HEK293 (cell line): ENCODE measurements around the gene CCDC13.

Experiments
- CTCF ChIA-PET: fragments of 350-600 bp; formaldehyde crosslinking; extraction: SDS; loops from one replicate; lab custom pipeline; 2021; ENCODE audit warnings: antibody characterized with exemption; lab: Yijun Ruan, JAX
- POLR2A ChIA-PET: fragments of 300-600 bp; formaldehyde crosslinking; extraction: SDS; loops from one replicate; lab custom pipeline; 2020; ENCODE audit warnings: antibody characterized with exemption, inconsistent platforms; lab: Yijun Ruan, JAX
- H3K27ac ChIP-seq: fragments of 200-500 bp; sonication (Bioruptor generic); 2 replicates; pipeline ENCODE4 v1.5.1; 2014; ENCODE audit warnings: low read depth, low read length, control low read depth, inconsistent platforms; ENCODE audit errors: extremely low read depth
- H3K36me3 ChIP-seq, 2 experiments: fragments of 200-500 bp in 1 of 2; sonication (Bioruptor generic) in 1 of 2; 1 replicate in 1 of 2; 2 replicates in 1 of 2; pipeline ENCODE4 v1.5.1; 2014 to 2017; ENCODE audit warnings: inconsistent platforms in 2 of 2, low read length in 2 of 2; ENCODE audit not compliant: control insufficient read depth in 2 of 2, insufficient read depth in 1 of 2
- H3K4me1 ChIP-seq: fragments of 200-500 bp; sonication (Bioruptor generic); 2 replicates; pipeline ENCODE4 v1.5.1; 2014; ENCODE audit warnings: mild to moderate bottlenecking, low read length, inconsistent platforms; ENCODE audit not compliant: control insufficient read depth, insufficient read depth
- H3K4me3 ChIP-seq: 2 replicates; pipeline ENCODE4 v1.5.1; 2011; ENCODE audit warnings: low read depth, mild to moderate bottlenecking, control low read depth, low read length, moderate library complexity
- H3K9me3 ChIP-seq: fragments of 200-500 bp; sonication (Bioruptor generic); 2 replicates; pipeline ENCODE4 v1.5.1; 2014; ENCODE audit warnings: low read depth, low read length, inconsistent platforms; ENCODE audit not compliant: control insufficient read depth, insufficient read depth
- EGR2 ChIP-seq: fragments of 450-650 bp; formaldehyde crosslinking; IDR thresholded peaks from 2 replicates; pipeline ENCODE4 v1.5.1; 2016; ENCODE audit warnings: low read depth, missing biosample characterization, missing genetic modification characterization
- MYNN ChIP-seq: fragments of 450-650 bp; formaldehyde crosslinking; IDR thresholded peaks from 2 replicates; pipeline ENCODE4 v1.5.1; 2016; ENCODE audit warnings: missing biosample characterization, missing genetic modification characterization, borderline replicate concordance
- PRDM1 ChIP-seq: fragments of 450-650 bp; formaldehyde crosslinking; IDR thresholded peaks from 2 replicates; pipeline ENCODE4; 2016; ENCODE audit warnings: missing biosample characterization, missing genetic modification characterization
- SP7 ChIP-seq: fragments of 450-650 bp; formaldehyde crosslinking; IDR thresholded peaks from 2 replicates; pipeline ENCODE4 v1.5.1; 2016; ENCODE audit warnings: missing biosample characterization, missing genetic modification characterization
- YY2 ChIP-seq: fragments of 450-650 bp; formaldehyde crosslinking; IDR thresholded peaks from 2 replicates; pipeline ENCODE4 v1.5.1; 2016; ENCODE audit warnings: missing biosample characterization, missing genetic modification characterization
- ZBTB1 ChIP-seq: fragments of 450-650 bp; formaldehyde crosslinking; IDR thresholded peaks from 2 replicates; pipeline ENCODE4 v1.5.1; 2016; ENCODE audit warnings: missing biosample characterization, missing genetic modification characterization
- ZBTB20 ChIP-seq: fragments of 450-650 bp; formaldehyde crosslinking; IDR thresholded peaks from 2 replicates; pipeline ENCODE4 v1.5.1; 2016; ENCODE audit warnings: missing biosample characterization, missing genetic modification characterization
- ZNF114 ChIP-seq: fragments of 450-650 bp; formaldehyde crosslinking; IDR thresholded peaks from 2 replicates; pipeline ENCODE4 v1.5.0; 2017; ENCODE audit warnings: missing biosample characterization, missing genetic modification characterization
- ZNF2 ChIP-seq: fragments of 450-650 bp; formaldehyde crosslinking; IDR thresholded peaks from 2 replicates; pipeline ENCODE4 v1.5.1; 2016; ENCODE audit warnings: missing biosample characterization, missing genetic modification characterization
- ZNF23 ChIP-seq: fragments of 450-650 bp; formaldehyde crosslinking; IDR thresholded peaks from 2 replicates; pipeline ENCODE4 v1.5.1; 2016; ENCODE audit warnings: missing biosample characterization, missing genetic modification characterization, borderline replicate concordance
- ZNF239 ChIP-seq: fragments of 450-650 bp; formaldehyde crosslinking; IDR thresholded peaks from 2 replicates; pipeline ENCODE4 v1.5.1; 2016; ENCODE audit warnings: missing biosample characterization, missing genetic modification characterization
- ZNF266 ChIP-seq: fragments of 450-650 bp; formaldehyde crosslinking; IDR thresholded peaks from 2 replicates; pipeline ENCODE4 v1.5.1; 2016; ENCODE audit warnings: missing biosample characterization, missing genetic modification characterization, low read depth
- ZNF324 ChIP-seq: fragments of 450-650 bp; formaldehyde crosslinking; IDR thresholded peaks from 2 replicates; pipeline ENCODE4 v1.5.1; 2016; ENCODE audit warnings: missing biosample characterization, missing genetic modification characterization
- ZNF394 ChIP-seq: fragments of 450-650 bp; formaldehyde crosslinking; IDR thresholded peaks from 2 replicates; pipeline ENCODE4 v1.5.1; 2016; ENCODE audit warnings: missing biosample characterization, missing genetic modification characterization, mild to moderate bottlenecking, moderate library complexity, borderline replicate concordance
- ZNF426 ChIP-seq: fragments of 450-650 bp; formaldehyde crosslinking; IDR thresholded peaks from 2 replicates; pipeline ENCODE4 v1.5.1; 2017; ENCODE audit warnings: missing biosample characterization, missing genetic modification characterization, mild to moderate bottlenecking, inconsistent platforms, moderate library complexity
- ZNF514 ChIP-seq: fragments of 450-650 bp; formaldehyde crosslinking; IDR thresholded peaks from 2 replicates; pipeline ENCODE4 v1.5.1; 2016; ENCODE audit warnings: missing biosample characterization, missing genetic modification characterization
- ZNF621 ChIP-seq: fragments of 450-650 bp; formaldehyde crosslinking; IDR thresholded peaks from 2 replicates; pipeline ENCODE4 v1.5.1; 2017; ENCODE audit warnings: missing biosample characterization, missing genetic modification characterization
- ZNF624 ChIP-seq: fragments of 450-650 bp; formaldehyde crosslinking; IDR thresholded peaks from 2 replicates; pipeline ENCODE4 v1.5.1; 2017; ENCODE audit warnings: missing biosample characterization, missing genetic modification characterization
- ZNF629 ChIP-seq: fragments of 450-650 bp; formaldehyde crosslinking; IDR thresholded peaks from 2 replicates; pipeline ENCODE4 v1.5.1; 2017; ENCODE audit warnings: missing biosample characterization, missing genetic modification characterization
- ZNF654 ChIP-seq: fragments of 450-650 bp; formaldehyde crosslinking; IDR thresholded peaks from 2 replicates; pipeline ENCODE4 v1.5.1; 2016; ENCODE audit warnings: low read depth, missing biosample characterization, missing genetic modification characterization
- ZNF777 ChIP-seq: fragments of 450-650 bp; formaldehyde crosslinking; IDR thresholded peaks from 2 replicates; pipeline ENCODE4 v1.5.1; 2017; ENCODE audit warnings: missing biosample characterization, missing genetic modification characterization, borderline replicate concordance
- ZNF837 ChIP-seq: fragments of 450-650 bp; formaldehyde crosslinking; IDR thresholded peaks from 2 replicates; pipeline ENCODE4 v1.5.1; 2016; ENCODE audit warnings: missing biosample characterization, missing genetic modification characterization
- TF ChIP-seq, protein P1 (sequence below): fragments of 450-650 bp; formaldehyde crosslinking; IDR thresholded peaks from 2 replicates; pipeline ENCODE4 v1.5.1; 2016; ENCODE audit warnings: missing biosample characterization, missing genetic modification characterization
- TF ChIP-seq, protein P2 (sequence below): fragments of 450-650 bp; formaldehyde crosslinking; IDR thresholded peaks from 2 replicates; pipeline ENCODE4 v1.5.1; 2017; ENCODE audit warnings: missing biosample characterization, missing genetic modification characterization
- TF ChIP-seq, protein P3 (sequence below): fragments of 450-650 bp; formaldehyde crosslinking; IDR thresholded peaks from 2 replicates; pipeline ENCODE4 v1.5.1; 2017; ENCODE audit warnings: missing biosample characterization, missing genetic modification characterization

CCDC13 gene

DNA sequence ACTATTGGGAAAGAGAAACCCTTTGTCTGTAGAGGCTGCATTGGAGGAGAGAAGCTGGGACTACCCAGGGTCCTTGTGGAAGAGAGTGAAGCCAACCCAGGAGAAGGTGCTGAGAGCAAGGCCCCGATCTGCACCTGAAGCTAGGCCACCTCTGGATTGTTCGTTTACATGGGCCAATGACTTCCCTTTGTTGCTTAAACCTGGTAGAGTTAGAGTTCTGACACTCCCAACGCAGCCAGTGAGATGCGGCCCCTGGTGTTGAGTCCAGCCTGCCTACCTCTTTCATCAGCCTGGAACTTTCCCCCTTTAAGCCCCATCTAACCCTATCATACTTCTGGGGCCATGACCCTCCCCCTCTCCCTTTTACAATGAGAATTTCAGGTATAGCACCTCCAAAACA lies 30.8 kb downstream of the CCDC13 start:
- TF ChIP-seq PRDM1 (no peak), ZBTB20 (tag by site-specific recombination) (no peak), ZNF426 (tag by site-specific recombination) (no peak), ZNF837 (tag by site-specific recombination) (no peak), ZNF23 (tag by site-specific recombination) (no peak), ZNF114 (tag by site-specific recombination) (no peak), EGR2 (no peak)
- TF ChIP-seq, protein P1, sequence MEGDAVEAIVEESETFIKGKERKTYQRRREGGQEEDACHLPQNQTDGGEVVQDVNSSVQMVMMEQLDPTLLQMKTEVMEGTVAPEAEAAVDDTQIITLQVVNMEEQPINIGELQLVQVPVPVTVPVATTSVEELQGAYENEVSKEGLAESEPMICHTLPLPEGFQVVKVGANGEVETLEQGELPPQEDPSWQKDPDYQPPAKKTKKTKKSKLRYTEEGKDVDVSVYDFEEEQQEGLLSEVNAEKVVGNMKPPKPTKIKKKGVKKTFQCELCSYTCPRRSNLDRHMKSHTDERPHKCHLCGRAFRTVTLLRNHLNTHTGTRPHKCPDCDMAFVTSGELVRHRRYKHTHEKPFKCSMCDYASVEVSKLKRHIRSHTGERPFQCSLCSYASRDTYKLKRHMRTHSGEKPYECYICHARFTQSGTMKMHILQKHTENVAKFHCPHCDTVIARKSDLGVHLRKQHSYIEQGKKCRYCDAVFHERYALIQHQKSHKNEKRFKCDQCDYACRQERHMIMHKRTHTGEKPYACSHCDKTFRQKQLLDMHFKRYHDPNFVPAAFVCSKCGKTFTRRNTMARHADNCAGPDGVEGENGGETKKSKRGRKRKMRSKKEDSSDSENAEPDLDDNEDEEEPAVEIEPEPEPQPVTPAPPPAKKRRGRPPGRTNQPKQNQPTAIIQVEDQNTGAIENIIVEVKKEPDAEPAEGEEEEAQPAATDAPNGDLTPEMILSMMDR (tag by site-specific recombination): no peak
- TF ChIP-seq, protein P2, sequence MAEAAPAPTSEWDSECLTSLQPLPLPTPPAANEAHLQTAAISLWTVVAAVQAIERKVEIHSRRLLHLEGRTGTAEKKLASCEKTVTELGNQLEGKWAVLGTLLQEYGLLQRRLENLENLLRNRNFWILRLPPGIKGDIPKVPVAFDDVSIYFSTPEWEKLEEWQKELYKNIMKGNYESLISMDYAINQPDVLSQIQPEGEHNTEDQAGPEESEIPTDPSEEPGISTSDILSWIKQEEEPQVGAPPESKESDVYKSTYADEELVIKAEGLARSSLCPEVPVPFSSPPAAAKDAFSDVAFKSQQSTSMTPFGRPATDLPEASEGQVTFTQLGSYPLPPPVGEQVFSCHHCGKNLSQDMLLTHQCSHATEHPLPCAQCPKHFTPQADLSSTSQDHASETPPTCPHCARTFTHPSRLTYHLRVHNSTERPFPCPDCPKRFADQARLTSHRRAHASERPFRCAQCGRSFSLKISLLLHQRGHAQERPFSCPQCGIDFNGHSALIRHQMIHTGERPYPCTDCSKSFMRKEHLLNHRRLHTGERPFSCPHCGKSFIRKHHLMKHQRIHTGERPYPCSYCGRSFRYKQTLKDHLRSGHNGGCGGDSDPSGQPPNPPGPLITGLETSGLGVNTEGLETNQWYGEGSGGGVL (tag by site-specific recombination): no peak
- Histone ChIP-seq H3K27ac (no peak overlapping the region), H3K36me3 (no peaks in the 10 kb centered on the region), H3K4me3 (no peak overlapping the region), H3K9me3 (no peaks in the 10 kb centered on the region), H3K4me1 (no peaks in the 10 kb centered on the region)
- CTCF ChIA-PET: interaction anchor here (0.6 kb wide), 1 partner anchor 140 kb away, joined by 6 read pairs; no protein-coding TSS in a partner anchor
- POLR2A ChIA-PET: no interaction called here

DNA sequence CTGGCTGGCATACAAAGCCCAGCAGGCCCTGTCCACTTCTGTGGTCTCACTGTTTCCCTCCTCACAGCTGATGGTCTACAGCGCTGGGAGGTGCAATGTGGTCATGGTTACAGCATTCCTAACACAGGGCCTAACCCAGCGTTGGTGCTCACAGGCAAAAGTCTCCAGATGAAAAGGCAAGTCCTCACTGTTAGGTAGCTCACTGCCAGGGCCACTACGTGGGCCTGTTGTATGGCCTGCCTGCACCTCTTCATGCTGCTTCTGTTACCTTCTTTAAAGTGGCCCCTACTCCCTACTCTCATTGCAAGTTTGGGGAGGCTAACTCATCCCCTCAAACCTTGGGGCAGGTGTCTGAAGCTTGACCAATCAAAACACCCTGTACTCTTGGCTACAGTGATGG lies 31.3 kb downstream of the CCDC13 start:
- TF ChIP-seq ZNF621 (tag by site-specific recombination) (no peak), ZNF394 (no peak), YY2 (tag by site-specific recombination) (no peak), ZNF624 (no peak), ZNF2 (tag by site-specific recombination) (no peak)
- TF ChIP-seq, all 188 proteins: peak for 0
- Histone ChIP-seq H3K9me3 (no peaks in the 10 kb centered on the region), H3K36me3 (no peaks in the 10 kb centered on the region), H3K4me1 (no peaks in the 10 kb centered on the region), H3K27ac (no peak overlapping the region), H3K4me3 (no peak overlapping the region)
- ChIA-PET CTCF (no interaction called here), POLR2A (no interaction called here)

DNA sequence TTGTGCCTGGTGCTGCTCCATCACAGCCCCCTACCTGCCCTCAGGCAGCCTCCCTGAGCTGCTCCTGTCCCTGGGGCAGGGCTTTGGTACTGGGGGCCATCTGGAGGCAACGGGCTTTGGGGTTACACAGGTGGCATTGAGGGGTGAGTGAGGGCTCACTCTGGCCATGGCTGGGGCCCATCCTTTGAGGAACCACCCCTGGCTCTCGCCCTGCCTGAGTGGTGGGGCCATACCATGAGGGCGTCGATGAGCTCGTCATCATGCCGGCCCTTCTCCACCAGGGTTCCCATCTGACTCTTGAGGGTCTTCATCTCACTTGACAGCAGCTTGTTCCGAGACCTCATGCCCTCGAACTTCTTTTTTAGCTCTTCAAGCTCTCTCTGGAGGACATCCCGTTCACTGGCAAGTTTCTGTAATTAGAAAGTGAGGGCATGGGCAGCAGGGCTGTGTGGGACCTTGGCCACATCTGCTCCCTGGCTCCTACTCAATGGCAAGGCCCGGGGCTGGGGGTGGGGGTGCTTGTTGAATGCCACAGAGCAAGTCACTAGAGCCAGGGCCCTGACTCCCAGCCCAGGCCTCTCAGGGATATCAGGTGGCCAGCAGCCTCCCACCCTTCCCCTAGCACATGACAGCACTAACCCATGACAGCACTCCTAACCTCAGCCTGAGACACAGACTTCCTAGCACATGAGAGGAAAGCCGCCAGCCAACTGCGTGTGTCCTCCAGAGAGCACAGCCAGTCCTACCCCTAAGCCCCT lies 33.5 kb downstream of the CCDC13 start:
- Histone ChIP-seq H3K4me1 (no peaks in the 10 kb centered on the region), H3K9me3 (no peaks in the 10 kb centered on the region), H3K4me3 (no peak overlapping the region), H3K36me3 (no peaks in the 10 kb centered on the region), H3K27ac (no peak overlapping the region)
- CTCF ChIA-PET: interaction anchor here (0.7 kb wide), 1 partner anchor 165 kb away, joined by 3 read pairs; no protein-coding TSS in a partner anchor
- POLR2A ChIA-PET: no interaction called here
- TF ChIP-seq ZNF266 (tag by site-specific recombination) (no peak), ZBTB20 (tag by site-specific recombination) (no peak)

DNA sequence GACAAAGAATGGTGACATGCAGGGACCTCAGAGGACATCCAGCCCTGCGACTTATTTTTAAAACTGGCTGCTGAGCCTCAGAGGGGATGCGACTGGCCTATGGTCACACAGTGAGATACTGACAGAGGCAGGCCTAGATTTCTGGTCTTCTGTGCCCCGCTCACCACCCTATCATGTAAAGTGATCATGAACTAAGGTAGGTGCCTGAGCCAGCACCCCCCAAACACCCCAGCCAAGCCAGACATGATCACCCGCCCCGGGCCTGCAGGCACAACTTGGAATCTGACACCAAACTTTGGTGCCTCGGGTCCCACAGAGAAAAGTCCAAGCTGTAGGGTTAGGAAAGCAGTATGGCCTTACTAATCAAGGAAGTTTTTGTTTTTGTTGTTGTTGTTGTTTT lies 36.5 kb downstream of the CCDC13 start:
- Histone ChIP-seq H3K4me1 (no peaks in the 10 kb centered on the region), H3K27ac (no peak overlapping the region), H3K9me3 (no peaks in the 10 kb centered on the region), H3K36me3 (no peaks in the 10 kb centered on the region), H3K4me3 (no peak overlapping the region)
- CTCF ChIA-PET: interaction anchor here (1.1 kb wide), 1 partner anchor 19 kb away, joined by 3 read pairs; no protein-coding TSS in a partner anchor
- POLR2A ChIA-PET: no interaction called here
- TF ChIP-seq MYNN (tag by site-specific recombination) (no peak), SP7 (tag by site-specific recombination) (no peak), ZNF324 (no peak), ZNF654 (tag by site-specific recombination) (no peak), ZNF514 (tag by site-specific recombination) (no peak), ZBTB1 (tag by site-specific recombination) (no peak), ZNF629 (tag by site-specific recombination) (no peak), ZNF777 (tag by site-specific recombination) (no peak), ZNF239 (tag by site-specific recombination) (no peak)
- TF ChIP-seq, protein P3, sequence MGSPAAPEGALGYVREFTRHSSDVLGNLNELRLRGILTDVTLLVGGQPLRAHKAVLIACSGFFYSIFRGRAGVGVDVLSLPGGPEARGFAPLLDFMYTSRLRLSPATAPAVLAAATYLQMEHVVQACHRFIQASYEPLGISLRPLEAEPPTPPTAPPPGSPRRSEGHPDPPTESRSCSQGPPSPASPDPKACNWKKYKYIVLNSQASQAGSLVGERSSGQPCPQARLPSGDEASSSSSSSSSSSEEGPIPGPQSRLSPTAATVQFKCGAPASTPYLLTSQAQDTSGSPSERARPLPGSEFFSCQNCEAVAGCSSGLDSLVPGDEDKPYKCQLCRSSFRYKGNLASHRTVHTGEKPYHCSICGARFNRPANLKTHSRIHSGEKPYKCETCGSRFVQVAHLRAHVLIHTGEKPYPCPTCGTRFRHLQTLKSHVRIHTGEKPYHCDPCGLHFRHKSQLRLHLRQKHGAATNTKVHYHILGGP (tag by site-specific recombination): no peak
